Calu3 (cell line): ENCODE results near the gene BCL10. TPM values are rescaled to one million over a fixed set of nuclear protein-coding genes. Genes with fewer than 3 reads are reported as not detected.

Experiments
- BruUV-seq: library from RNA; stranded (reverse); fragments of 400-500 nt; replicated peaks from 2 replicates; lab custom pipeline; 2021; lab: Mats Ljungman, UMichigan
- CTCF ChIA-PET: fragments of 300-600 bp; sonication (Branson Sonifier 250); formaldehyde crosslinking; loops from one replicate; lab custom pipeline; 2022; ENCODE audit warnings: antibody characterized with exemption; lab: Charles Lee
- DNase-seq: peaks from one replicate; pipeline ENCODE4 v3.0.0; 2022
- H3K27ac Mint-ChIP-seq: one replicate; pipeline ENCODE4 v1.8.0; 2022; ENCODE audit warnings: mixed read lengths; ENCODE audit not compliant: unreplicated experiment
- H3K27me3 Mint-ChIP-seq: one replicate; pipeline ENCODE4 v1.8.0; 2022; ENCODE audit warnings: mixed read lengths; ENCODE audit not compliant: unreplicated experiment
- H3K36me3 Mint-ChIP-seq: one replicate; pipeline ENCODE4 v1.8.0; 2022; ENCODE audit warnings: mild to moderate bottlenecking, moderate library complexity, mixed read lengths; ENCODE audit not compliant: insufficient read depth, unreplicated experiment
- H3K4me1 Mint-ChIP-seq: one replicate; pipeline ENCODE4 v1.8.0; 2022; ENCODE audit warnings: mild to moderate bottlenecking, low read depth, mixed read lengths; ENCODE audit not compliant: unreplicated experiment
- H3K4me3 Mint-ChIP-seq: one replicate; pipeline ENCODE4 v1.8.0; 2022; ENCODE audit warnings: mild to moderate bottlenecking, low read depth, moderate library complexity, mixed read lengths; ENCODE audit not compliant: unreplicated experiment
- H3K9me3 Mint-ChIP-seq: one replicate; pipeline ENCODE4 v1.8.0; 2022; ENCODE audit warnings: low read depth, mixed read lengths; ENCODE audit not compliant: unreplicated experiment
- CTCF ChIP-seq: fragments of 200-600 bp; IDR thresholded peaks from one replicate; pipeline ENCODE4 v1.8.0; 2022; ENCODE audit warnings: antibody characterized with exemption; ENCODE audit not compliant: unreplicated experiment
- intact Hi-C: fragments of 100-400 bp; cut with micrococcal nuclease; formaldehyde crosslinking; loops from one replicate; pipeline ENCODE4 v1.10.0; 2022; ENCODE audit not compliant: unreplicated experiment
- total RNA-seq: library from RNA; stranded (reverse); gene quantifications from 2 replicates; pipeline ENCODE4 v1.2.3, GENCODE V29; 2022

The BCL10 gene
- total RNA-seq, 1 experiment from 2014 or later: 57.7 TPM

- no peak overlapping the region for H3K27ac Mint-ChIP-seq
- TF ChIP-seq CTCF: no peak
- DNase-seq: no peak
- H3K27me3 Mint-ChIP-seq: no peaks in the 10 kb centered on the region
- no TSS peak for BruUV-seq
- H3K9me3 Mint-ChIP-seq: no peaks in the 10 kb centered on the region
- peaks cover 34% of the 10 kb centered on the region for H3K4me1 Mint-ChIP-seq
- no peak overlapping the region for H3K4me3 Mint-ChIP-seq
- intact Hi-C loops: no loop called here
- CTCF ChIA-PET: interaction anchor here (2.2 to 2.6 kb wide), 2 partner anchors 120 to 284 kb away, joined by 9 to 10 read pairs; no protein-coding TSS in a partner anchor
- peaks cover 6% of the 10 kb centered on the region for H3K36me3 Mint-ChIP-seq
Observed at GRCh38 chr1:85228972-85229371, 47.5 kb downstream of the BCL10 start.

GRCh38 chr1:85225624-85226380, 50.6 kb downstream of the BCL10 start:
- H3K36me3 Mint-ChIP-seq: peaks cover 6% of the 10 kb centered on the region
- BruUV-seq: no TSS peak
- no peak for DNase-seq
- H3K4me3 Mint-ChIP-seq: no peak overlapping the region
- H3K9me3 Mint-ChIP-seq: no peaks in the 10 kb centered on the region
- H3K27ac Mint-ChIP-seq: peak overlapping the region; percentile 86
- intact Hi-C loops: no loop called here
- no peaks in the 10 kb centered on the region for H3K27me3 Mint-ChIP-seq
- peaks cover 50% of the 10 kb centered on the region for H3K4me1 Mint-ChIP-seq
- no peak for TF ChIP-seq CTCF
- CTCF ChIA-PET: interaction anchor here (0.9 to 1.1 kb wide), 2 partner anchors 11 to 281 kb away, joined by 3 to 4 read pairs; no protein-coding TSS in a partner anchor

GRCh38 chr1:85224734-85225623, 51.5 kb downstream of the BCL10 start:
- BruUV-seq: no TSS peak
- DNase-seq: peak; percentile 82
- intact Hi-C loops: no loop called here
- H3K4me1 Mint-ChIP-seq: peaks cover 47% of the 10 kb centered on the region
- no peak for TF ChIP-seq CTCF
- no peak overlapping the region for H3K4me3 Mint-ChIP-seq
- H3K36me3 Mint-ChIP-seq: peaks cover 6% of the 10 kb centered on the region
- peak overlapping the region; percentile 86 for H3K27ac Mint-ChIP-seq
- no peaks in the 10 kb centered on the region for H3K27me3 Mint-ChIP-seq
- no peaks in the 10 kb centered on the region for H3K9me3 Mint-ChIP-seq
- CTCF ChIA-PET: interaction anchor here (0.9 to 1.1 kb wide), 2 partner anchors 10 to 280 kb away, joined by 3 to 4 read pairs; no protein-coding TSS in a partner anchor

GRCh38 chr1:85224295-85224694, 52.1 kb downstream of the BCL10 start:
- DNase-seq: no peak
- Mint-ChIP-seq H3K27ac (peak overlapping the region; percentile 86), H3K9me3 (no peaks in the 10 kb centered on the region), H3K4me3 (no peak overlapping the region), H3K36me3 (peaks cover 6% of the 10 kb centered on the region), H3K4me1 (peaks cover 45% of the 10 kb centered on the region), H3K27me3 (no peaks in the 10 kb centered on the region)
- no peak for TF ChIP-seq CTCF
- CTCF ChIA-PET: no interaction called here
- intact Hi-C loops: no loop called here
- no TSS peak for BruUV-seq
